NCI-H345 treated with DMSO at 0.1 percent for 48 hours (cell line): Measurements from ENCODE around the gene DACT2.
"Not testable (repeated sequence)": the region's sequence is repeated elsewhere in the genome, so short reads cannot be mapped to it uniquely, and the experiment has no call there.

ENCODE experiments used
- DNase-seq: peaks from one replicate; lab custom pipeline; 2025; ENCODE audit not compliant: unreplicated experiment; lab: John Stamatoyannopoulos, UW

Gene DACT2

DNA sequence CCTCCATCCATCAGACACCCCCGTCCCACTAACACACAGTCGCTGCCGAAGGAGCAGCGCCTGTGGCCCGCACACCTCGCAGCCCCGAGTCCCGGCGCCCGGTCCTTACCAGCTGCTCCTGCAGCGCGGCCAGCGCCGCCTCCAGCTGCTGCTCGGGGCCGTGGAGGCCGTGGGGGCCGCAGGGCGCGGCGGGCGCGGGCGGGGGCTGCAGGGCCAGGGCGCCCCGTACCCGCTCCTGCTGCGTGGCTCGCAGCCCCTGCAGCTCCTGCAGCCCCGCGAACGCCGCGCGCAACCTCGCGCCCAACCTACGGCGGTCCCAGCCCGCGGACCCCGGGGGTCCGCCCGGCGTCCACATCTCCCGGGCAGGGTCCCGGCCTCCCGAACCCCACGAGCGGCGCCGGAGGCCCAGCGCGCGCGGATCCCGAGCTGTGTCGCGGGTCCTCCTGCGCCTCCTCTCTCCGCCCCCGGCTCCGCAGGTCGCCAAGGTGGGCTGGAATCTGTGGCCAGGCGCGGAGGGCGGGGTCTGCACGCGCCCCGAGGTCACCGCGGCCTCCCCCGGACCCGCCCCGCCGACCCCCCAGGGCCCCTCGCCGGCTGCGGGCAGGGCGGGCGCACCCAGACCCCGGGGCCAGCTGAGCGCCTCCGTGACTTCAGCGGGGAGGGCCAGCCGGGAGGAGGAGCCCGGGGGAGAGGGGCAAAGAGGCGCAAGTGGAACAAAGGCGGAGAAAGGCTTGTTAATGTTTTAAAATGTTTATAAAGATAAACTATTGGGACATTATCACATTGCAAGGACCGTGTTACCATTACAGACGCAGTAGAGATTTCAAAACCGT is at the start of gene DACT2:
Gene DACT2, minus strand, starts transcription at position 499 of the 833 bp plus-strand sequence. Its CDS starts 144 bp downstream, at position 355.
- no peak for DNase-seq

- no peak for DNase-seq
Observed at GRCh38 chr6:168368936-168369335, 49.4 kb upstream of the DACT2 start.

GRCh38 chr6:168368066-168368820 is 48.7 kb upstream of the DACT2 start:
- no peak for DNase-seq

GRCh38 chr6:168367285-168367751 is 47.7 kb upstream of the DACT2 start:
- DNase-seq, result no peak

DNA sequence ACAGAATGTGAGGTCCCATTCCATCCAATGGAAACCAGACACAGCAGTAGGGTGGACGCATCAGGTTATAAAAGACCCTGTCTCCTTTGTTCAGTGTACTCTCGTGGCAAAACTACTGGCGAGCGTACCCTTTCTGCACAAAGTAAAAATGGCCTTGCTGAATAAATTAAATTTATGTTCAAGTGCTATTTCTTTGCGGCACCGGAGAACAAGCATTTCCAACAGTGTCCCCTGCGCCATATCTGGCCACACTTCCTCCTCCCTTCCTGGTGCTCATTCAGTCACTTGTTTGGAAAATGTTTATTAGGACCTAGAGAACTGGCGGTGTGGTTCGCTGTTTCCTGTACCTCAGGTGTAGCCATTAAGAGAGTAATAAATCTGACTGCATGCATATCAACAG is 46.9 kb upstream of the DACT2 start:
- DNase-seq, result no peak

GRCh38 chr6:168365422-168366165 is 46.0 kb upstream of the DACT2 start:
- DNase-seq, result no peak

DNA sequence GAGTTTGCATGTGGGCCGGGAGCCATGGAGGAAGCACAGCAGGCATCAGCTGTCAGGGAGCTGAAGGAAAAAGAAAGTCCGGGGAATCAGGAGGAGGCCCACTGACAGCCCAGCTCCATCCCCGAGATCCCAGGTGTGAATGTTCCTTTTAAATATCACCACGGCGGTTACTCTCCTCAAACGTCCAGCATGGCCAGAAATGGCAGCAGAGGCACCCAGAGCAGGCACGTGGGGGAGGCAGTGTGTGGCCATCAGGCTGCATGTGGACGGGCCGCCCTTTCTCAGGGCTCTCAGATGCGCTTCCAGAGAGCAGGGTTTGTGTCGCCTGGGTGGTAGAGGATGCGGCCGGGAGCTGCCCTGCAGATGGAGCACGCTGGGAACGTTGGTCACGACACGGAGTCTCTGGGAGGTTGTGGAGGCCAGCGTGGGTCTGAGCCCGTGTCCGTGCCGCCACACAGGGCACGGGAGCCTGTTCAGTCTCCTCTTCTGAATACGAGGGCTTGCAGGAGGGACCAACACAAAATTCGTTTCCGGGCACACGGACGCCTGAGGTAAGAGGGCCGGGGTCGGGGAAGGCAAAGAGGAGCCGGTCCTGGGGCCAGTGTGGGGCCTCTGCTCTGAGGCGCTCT is 45.3 kb upstream of the DACT2 start:
- DNase-seq, result no peak

DNA sequence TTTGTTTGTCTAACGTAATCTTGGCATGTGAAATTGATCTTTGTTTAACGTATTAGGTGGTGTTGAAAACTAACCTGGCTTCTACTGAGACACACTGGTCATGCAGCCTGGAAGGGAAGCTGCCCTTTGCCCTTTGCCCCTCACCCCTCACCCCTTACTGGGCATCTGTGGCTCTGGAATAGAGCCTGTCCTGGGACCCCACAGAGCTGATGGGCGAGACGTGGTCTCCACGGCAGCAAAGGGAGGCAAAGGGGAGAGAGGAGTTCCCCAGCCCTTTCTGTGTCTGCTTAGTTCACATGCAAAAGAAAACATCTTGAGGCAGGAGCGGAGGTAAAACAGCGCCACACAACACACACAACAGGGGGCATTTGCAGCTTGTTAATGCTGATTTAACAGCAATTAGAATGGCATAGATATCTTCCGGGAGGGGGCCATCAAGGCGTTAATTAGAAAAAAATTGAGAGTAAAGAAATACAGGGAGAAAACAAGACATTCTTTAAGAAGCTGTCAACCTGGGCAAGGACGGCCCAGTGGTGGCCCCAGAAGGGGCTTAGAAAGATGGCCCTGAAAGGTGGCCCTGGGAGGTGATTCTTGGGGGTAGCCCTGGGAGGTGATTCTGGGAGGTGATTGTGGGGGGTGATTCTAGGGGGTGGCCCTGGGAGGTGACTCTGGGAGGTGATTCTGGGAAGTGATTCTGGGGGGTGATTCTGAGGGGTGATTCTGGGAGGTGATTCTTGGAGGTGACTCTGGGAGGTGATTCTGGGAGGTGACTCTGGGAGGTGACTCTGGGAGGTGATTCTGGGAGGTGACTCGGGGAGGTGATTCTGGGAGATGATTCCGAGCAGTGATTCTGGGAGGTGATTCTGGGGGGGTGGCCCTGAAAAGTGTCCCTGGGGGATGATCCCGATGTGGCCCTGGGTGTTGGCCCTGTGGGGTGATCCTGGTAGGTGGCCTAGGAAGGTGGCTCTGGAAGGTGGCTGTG is 44.5 kb upstream of the DACT2 start:
- DNase-seq, result no peak

DNA sequence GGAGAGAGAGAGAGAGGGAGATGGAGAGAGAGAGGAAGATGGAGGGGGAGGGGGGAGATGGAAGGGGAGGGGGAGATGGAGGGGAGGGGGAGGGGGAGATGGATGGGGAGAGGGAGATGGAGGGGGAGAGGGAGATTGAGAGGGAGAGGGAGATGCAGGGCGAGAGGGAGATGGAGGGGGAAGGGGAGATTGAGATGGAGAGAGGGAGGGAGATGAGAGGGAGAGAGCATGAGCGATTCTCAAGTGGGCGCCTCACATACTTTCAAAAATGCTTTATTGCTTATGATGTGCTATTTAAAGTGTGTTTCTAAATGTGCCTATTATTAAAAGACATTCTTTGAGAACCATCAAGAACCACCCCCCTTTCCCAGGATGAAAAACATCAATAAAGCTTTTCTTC is 43.7 kb upstream of the DACT2 start:
- DNase-seq, result no peak

GRCh38 chr6:168362276-168362990 is 42.9 kb upstream of the DACT2 start:
- no peak for DNase-seq

GRCh38 chr6:168361766-168362165 is 42.2 kb upstream of the DACT2 start:
- DNase-seq, result no peak

DNA sequence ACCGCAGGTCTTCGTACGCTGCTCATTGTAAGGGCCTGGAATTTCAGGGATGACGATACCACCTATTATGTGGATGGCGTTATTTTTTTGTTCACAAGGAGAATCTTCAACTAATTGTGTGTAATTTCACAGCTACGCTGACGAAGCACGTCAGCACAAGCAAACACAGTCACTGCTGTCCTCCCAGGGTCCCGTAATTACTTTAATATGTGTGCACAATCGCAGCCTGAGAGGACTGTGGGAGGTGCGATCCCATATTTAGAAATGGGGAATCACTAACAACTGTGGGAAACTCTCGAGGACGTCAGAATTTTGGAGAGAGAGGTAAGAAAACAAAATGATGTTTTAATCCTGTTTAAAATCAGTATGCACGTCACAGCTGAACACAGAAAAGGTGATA is 40.2 kb upstream of the DACT2 start:
- DNase-seq, result no peak

DNA sequence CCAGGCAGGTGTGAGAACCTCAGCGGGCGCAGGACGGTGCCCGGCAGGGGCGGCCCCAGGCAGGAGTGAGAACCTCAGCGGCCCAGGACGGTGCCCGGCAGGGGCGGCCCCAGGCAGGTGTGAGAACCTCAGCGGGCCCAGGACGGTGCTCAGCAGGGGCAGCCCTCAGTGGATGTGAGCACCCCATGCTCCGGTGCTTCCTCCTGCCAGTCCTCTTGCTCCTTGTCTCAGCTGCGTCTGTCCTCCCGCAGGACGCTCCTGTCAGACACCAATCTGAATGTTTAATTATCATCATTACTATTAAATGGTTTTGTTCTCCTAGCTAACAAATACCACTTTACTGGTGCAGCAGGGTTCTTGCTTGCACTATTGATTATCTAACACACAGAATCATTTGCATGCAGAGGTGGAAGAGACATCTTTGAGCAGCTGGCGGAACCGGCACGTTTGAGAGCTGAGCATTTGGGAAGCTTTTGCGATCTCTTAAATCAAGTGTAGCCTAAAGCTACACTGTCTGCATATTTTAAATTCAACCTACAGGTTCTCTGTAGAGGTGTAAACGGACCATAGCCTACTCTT is 39.4 kb upstream of the DACT2 start:
- no peak for DNase-seq

GRCh38 chr6:168356872-168357271 is 37.3 kb upstream of the DACT2 start:
- DNase-seq, result not testable (repeated sequence)

DNA sequence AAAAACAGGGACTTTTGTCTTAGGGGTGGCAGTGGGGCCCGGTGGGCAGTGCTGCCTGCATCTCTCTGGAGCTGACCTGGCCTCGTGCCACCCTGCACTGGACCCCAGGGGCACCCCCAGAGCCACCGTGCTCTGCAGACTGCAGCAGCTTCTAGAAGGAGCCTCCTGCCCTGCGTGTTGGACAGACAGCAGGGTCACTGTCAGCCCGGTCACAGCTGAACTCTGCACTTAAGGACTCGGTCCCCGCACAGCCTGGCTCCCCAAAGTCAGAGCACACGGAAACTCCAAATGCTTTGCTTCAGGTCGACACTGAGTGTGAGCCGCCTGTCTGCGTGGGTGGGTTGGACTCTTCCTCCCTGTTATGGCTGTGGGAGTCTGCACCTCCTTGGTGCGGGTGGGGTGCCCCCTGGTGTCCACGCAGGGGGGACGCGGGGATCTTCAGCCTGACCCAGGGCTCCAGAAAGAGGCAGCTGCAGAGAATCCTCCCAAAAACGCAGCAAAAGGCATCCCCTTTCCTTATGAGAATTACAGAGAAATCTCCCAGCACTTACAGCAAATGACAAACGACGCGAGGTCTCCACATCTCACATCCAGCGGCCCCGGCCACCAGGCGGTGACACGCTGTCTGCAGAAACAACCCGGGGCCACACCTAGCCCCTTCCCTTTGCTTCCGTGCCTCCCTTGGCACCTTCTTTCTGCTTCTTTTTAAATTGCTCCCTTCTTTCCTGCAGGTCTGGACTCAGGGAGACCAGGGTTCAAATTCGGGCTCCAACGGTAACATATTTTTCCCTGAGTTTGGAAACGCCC is 36.3 kb upstream of the DACT2 start:
- no peak for DNase-seq

- no peak for DNase-seq
Observed at GRCh38 chr6:168354338-168354737, 34.8 kb upstream of the DACT2 start.

DNA sequence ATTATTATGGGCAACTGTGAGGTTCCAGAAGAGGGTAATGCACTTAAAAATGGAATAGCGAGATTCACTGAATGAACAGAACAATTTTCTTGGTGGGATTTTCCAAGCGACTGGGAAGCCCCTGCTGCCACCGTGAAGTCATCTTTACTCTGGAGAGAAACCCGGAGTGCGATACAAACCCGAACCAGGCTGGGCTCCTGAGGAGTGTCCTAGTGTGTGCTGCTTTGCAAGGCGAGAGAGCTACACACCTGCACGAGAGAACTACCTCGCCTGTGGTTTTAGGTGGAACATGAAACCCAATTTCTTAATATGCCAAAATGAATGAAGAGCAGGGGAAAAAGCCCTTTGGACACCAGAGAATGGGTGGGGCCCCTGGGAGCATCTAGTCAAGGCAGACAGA is 33.5 kb upstream of the DACT2 start:
- no peak for DNase-seq

- no peak for DNase-seq
Observed at GRCh38 chr6:168352096-168352495, 32.5 kb upstream of the DACT2 start.
